Measurements from ENCODE around the gene MBD2.
"Not testable (repeated sequence)": the region's sequence is repeated elsewhere in the genome, so short reads cannot be mapped to it uniquely, and the experiment has no call there.

The MBD2 gene
- total RNA-seq: 81.1 to 94.3 reads per million in 2 donors

GRCh38 chr18:54224379-54225014, at the start of gene MBD2:
Gene MBD2, minus strand, starts transcription at chr18:54224669. Its CDS starts 110 bp downstream, at chr18:54224559.
- DNase-seq: peak; percentile 87 to 97 (median 91)

- peak in 4 of 5 experiments; percentile 16 to 77 (median 31) for DNase-seq
These were observed 45.7 kb upstream of the MBD2 start for GRCh38 chr18:54269893-54270844.

- DNase-seq: no peak
These were observed 44.3 kb upstream of the MBD2 start for GRCh38 chr18:54268751-54269150.

- no peak for DNase-seq
These were observed 43.2 kb upstream of the MBD2 start for GRCh38 chr18:54267701-54268100.

GRCh38 chr18:54263904-54264336, 39.5 kb upstream of the MBD2 start:
- DNase-seq: peak in 1 of 5 experiments; percentile 92

- DNase-seq: peak in 2 of 5 experiments; percentile 69 to 87
These were observed 37.4 kb upstream of the MBD2 start for GRCh38 chr18:54261894-54262293.

GRCh38 chr18:54260396-54261072, 36.1 kb upstream of the MBD2 start:
- DNase-seq: peak in 1 of 5 experiments; percentile 53

GRCh38 chr18:54257818-54258217, 33.3 kb upstream of the MBD2 start:
- DNase-seq: not testable (repeated sequence)

GRCh38 chr18:54257015-54257414, 32.5 kb upstream of the MBD2 start:
- DNase-seq: no peak

GRCh38 chr18:54255141-54255540, 30.7 kb upstream of the MBD2 start:
- DNase-seq: no peak

GRCh38 chr18:54254265-54254758, 29.8 kb upstream of the MBD2 start:
- DNase-seq: no peak

GRCh38 chr18:54251606-54252390, 27.3 kb upstream of the MBD2 start:
- no peak for DNase-seq

- peak in 1 of 5 experiments; percentile 20 for DNase-seq
These were observed 26.4 kb upstream of the MBD2 start for GRCh38 chr18:54250846-54251261.

GRCh38 chr18:54247511-54248175, 23.2 kb upstream of the MBD2 start:
- DNase-seq: no peak

- DNase-seq: no peak
These were observed 17.9 kb upstream of the MBD2 start for GRCh38 chr18:54242327-54242726.

- no peak for DNase-seq
These were observed 17.0 kb upstream of the MBD2 start for GRCh38 chr18:54241483-54241882.

GRCh38 chr18:54240629-54241107, 16.2 kb upstream of the MBD2 start:
- no peak for DNase-seq

- DNase-seq: no peak
These were observed 15.1 kb upstream of the MBD2 start for GRCh38 chr18:54239601-54240000.

- DNase-seq: no peak
These were observed 14.6 kb upstream of the MBD2 start for GRCh38 chr18:54239091-54239490.

GRCh38 chr18:54238173-54238936, 13.9 kb upstream of the MBD2 start:
- no peak for DNase-seq
